ENCODE data around the gene C1QB.

Gene C1QB

GRCh38 chr1:22710701-22711049 lies 57.6 kb downstream of the C1QB start, which contains the start of gene EPHB2:
EPHB2 (plus strand) TSS chr1:22710839; CDS start chr1:22710983, 144 bp downstream.
- Mint-ChIP-seq H3K27me3 (peaks cover 74% of the 10 kb centered on the region), H3K4me3 (peak within 1 kb of the TSS; percentile 68), H3K27ac (no peak within 1 kb of the TSS), H3K36me3 (ENCODE audit: low read depth) (no peaks in the 10 kb centered on the region), H3K9me3 (no peaks in the 10 kb centered on the region), H3K4me1 (ENCODE audit: low read depth) (peaks cover 10% of the 10 kb centered on the region)

- no peak overlapping the region for H3K27ac Mint-ChIP-seq
- H3K4me1 Mint-ChIP-seq (ENCODE audit: low read depth) = peaks cover 10% of the 10 kb centered on the region
- H3K27me3 Mint-ChIP-seq = peaks cover 74% of the 10 kb centered on the region
- H3K4me3 Mint-ChIP-seq = no peak overlapping the region
- H3K9me3 Mint-ChIP-seq = no peaks in the 10 kb centered on the region
- no peaks in the 10 kb centered on the region for H3K36me3 Mint-ChIP-seq (ENCODE audit: low read depth)
Measured at GRCh38 chr1:22711071-22711470, 58.0 kb downstream of the C1QB start.
